ENCODE results near the gene AFF3. TPM values are rescaled to one million over a fixed set of nuclear protein-coding genes. Genes with fewer than 3 reads are reported as not detected.

Gene AFF3
- total and polyA plus RNA-seq, 4 donors: 4.2 to 90.9 (median 14.6) TPM

DNA sequence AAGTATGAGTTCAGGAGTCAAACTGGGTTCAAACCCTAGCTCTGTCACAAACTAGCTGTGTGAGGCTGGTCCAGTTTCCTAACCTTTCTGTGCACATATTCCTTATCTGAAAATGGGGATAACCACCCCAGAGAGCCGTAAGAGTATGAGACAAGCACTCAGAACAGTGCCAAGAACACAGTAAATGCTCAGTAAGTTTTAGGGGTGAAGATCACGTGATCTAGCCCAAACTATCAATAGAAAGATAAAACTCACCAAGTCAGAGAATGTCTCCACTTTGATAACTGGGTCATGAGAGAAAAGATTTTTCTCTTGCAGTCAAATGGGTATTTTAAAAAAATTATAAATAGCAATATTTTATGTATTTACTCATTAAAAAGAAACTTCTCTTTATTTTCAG lies 433.2 kb downstream of the AFF3 start:
- DNase-seq: no peak
- Histone ChIP-seq H3K36me3 (ENCODE audit: control insufficient read depth in 4 of 4, insufficient read depth in 4 of 4, low read length in 4 of 4) (peaks cover 0 to 3% (median 0%) of the 10 kb centered on the region in 4 donors), H3K27me3 (ENCODE audit: control insufficient read depth in 3 of 3, insufficient read depth in 3 of 3, low read length in 2 of 3) (no peaks in the 10 kb centered on the region), H3K4me1 (ENCODE audit: control insufficient read depth in 5 of 5, insufficient read depth in 5 of 5, low read length in 5 of 5) (peaks cover 0 to 40% (median 20%) of the 10 kb centered on the region in 5 donors), H3K27ac (ENCODE audit: low read depth in 1 of 2, low read length in 1 of 2) (peak overlapping the region in 1 of 2 donors; percentile 24), H3K9me3 (ENCODE audit: control insufficient read depth in 4 of 4, insufficient read depth in 3 of 4, low read length in 3 of 4) (peaks cover 0 to 3% (median 0%) of the 10 kb centered on the region in 4 donors), H3K9ac (ENCODE audit: insufficient read depth in 1 of 2, low read length in 2 of 2) (no peak overlapping the region), H3K4me3 (no peak overlapping the region)
- TF ChIP-seq, protein P1, sequence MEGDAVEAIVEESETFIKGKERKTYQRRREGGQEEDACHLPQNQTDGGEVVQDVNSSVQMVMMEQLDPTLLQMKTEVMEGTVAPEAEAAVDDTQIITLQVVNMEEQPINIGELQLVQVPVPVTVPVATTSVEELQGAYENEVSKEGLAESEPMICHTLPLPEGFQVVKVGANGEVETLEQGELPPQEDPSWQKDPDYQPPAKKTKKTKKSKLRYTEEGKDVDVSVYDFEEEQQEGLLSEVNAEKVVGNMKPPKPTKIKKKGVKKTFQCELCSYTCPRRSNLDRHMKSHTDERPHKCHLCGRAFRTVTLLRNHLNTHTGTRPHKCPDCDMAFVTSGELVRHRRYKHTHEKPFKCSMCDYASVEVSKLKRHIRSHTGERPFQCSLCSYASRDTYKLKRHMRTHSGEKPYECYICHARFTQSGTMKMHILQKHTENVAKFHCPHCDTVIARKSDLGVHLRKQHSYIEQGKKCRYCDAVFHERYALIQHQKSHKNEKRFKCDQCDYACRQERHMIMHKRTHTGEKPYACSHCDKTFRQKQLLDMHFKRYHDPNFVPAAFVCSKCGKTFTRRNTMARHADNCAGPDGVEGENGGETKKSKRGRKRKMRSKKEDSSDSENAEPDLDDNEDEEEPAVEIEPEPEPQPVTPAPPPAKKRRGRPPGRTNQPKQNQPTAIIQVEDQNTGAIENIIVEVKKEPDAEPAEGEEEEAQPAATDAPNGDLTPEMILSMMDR (IDR thresholded peaks at IDR 0.05; ENCODE audit: control extremely low read depth, extremely low read depth): no peak
- no peak for ATAC-seq (ENCODE audit: insufficient read depth, low FRiP score)
- WGBS, 2 donors: 93% methylated on average over 2 of the region's 2 CpGs

DNA sequence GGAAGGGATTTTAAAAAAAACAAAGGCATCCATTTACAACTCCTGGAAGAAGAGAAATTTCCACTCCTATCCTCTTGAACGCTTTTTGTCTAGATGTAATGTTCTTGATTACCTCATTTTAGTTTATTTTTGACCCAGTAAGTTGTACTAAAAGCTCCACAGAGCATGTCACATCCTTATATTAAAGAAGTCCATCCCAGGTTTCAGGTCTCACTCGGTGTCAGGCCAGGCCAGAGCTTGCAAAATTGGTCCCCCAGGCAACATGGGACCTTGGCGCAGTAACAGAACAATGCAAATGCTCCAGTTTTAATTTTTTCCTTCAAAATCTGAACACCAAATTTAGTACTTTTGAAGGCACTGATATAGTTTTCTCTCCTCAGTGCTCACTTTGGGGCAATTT lies 434.2 kb downstream of the AFF3 start:
- WGBS, 2 donors: 79 to 89% methylated on average over 3 of the region's 3 CpGs
- Histone ChIP-seq H3K9ac (ENCODE audit: insufficient read depth in 1 of 2, low read length in 2 of 2) (no peak overlapping the region), H3K4me1 (ENCODE audit: control insufficient read depth in 5 of 5, insufficient read depth in 5 of 5, low read length in 5 of 5) (peaks cover 0 to 36% (median 20%) of the 10 kb centered on the region in 5 donors), H3K9me3 (ENCODE audit: control insufficient read depth in 4 of 4, insufficient read depth in 3 of 4, low read length in 3 of 4) (peaks cover 0 to 3% (median 0%) of the 10 kb centered on the region in 4 donors), H3K36me3 (ENCODE audit: control insufficient read depth in 4 of 4, insufficient read depth in 4 of 4, low read length in 4 of 4) (peaks cover 0 to 3% (median 0%) of the 10 kb centered on the region in 4 donors), H3K4me3 (no peak overlapping the region), H3K27ac (ENCODE audit: low read depth in 1 of 2, low read length in 1 of 2) (peak overlapping the region in 1 of 2 donors; percentile 4), H3K27me3 (ENCODE audit: control insufficient read depth in 3 of 3, insufficient read depth in 3 of 3, low read length in 2 of 3) (no peaks in the 10 kb centered on the region)
- DNase-seq (peak in 1 of 3 donors; percentile 37), ATAC-seq (ENCODE audit: insufficient read depth, low FRiP score) (no peak)
- TF ChIP-seq, protein P1 (IDR thresholded peaks at IDR 0.05; ENCODE audit: control extremely low read depth, extremely low read depth): no peak

DNA sequence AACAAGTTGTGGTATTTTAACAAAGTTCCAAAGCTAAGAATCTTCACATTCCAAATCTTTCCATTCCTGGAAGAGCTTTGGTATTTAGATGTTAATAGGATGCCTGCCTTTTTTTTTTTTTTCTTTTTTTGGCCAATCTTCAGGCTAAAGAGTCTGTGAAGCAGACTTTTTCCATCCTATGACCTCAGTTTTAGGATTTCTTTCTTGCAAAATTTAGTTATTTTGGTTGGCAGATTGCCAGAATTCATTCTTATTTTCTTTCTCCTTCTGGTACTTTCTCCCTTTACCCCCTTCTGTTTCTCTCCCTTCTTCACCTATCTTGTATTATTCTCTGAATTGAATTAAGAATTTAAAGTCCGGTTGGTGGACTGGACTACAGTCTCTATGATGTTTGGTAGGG lies 434.8 kb downstream of the AFF3 start:
- Histone ChIP-seq H3K36me3 (ENCODE audit: control insufficient read depth in 4 of 4, insufficient read depth in 4 of 4, low read length in 4 of 4) (peaks cover 0 to 3% (median 0%) of the 10 kb centered on the region in 4 donors), H3K9me3 (ENCODE audit: control insufficient read depth in 4 of 4, insufficient read depth in 3 of 4, low read length in 3 of 4) (no peaks in the 10 kb centered on the region), H3K4me3 (no peak overlapping the region), H3K4me1 (ENCODE audit: control insufficient read depth in 5 of 5, insufficient read depth in 5 of 5, low read length in 5 of 5) (peaks cover 0 to 36% (median 20%) of the 10 kb centered on the region in 5 donors), H3K27me3 (ENCODE audit: control insufficient read depth in 3 of 3, insufficient read depth in 3 of 3, low read length in 2 of 3) (no peaks in the 10 kb centered on the region), H3K27ac (ENCODE audit: low read depth in 1 of 2, low read length in 1 of 2) (peak overlapping the region in 1 of 2 donors; percentile 36), H3K9ac (ENCODE audit: insufficient read depth in 1 of 2, low read length in 2 of 2) (no peak overlapping the region)
- DNase-seq: peak in 2 of 3 donors; percentile 74 to 77
- TF ChIP-seq, protein P1 (IDR thresholded peaks at IDR 0.05; ENCODE audit: control extremely low read depth, extremely low read depth): no peak
- ATAC-seq (ENCODE audit: insufficient read depth, low FRiP score): no peak
- 88 to 95% methylated on average over 1 of the region's 1 CpG for WGBS, 2 donors

DNA sequence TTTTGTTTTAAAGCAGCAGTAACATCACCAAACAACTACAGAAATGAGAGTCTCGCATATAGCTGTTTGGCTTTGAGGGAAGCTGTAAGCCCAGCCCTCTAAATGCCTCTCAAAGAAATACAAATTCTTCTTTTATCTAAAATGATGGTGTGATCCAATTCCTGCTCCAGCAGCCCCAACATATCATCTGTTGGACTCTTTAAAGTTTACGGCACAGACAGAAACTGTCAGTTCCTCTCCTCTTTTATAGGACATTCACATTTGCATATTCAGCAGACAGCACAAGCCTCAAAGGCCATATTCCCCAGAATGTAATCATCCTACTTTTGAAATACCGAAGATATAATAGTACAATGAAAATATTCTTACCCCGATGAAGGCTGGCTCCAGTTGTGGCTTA lies 435.7 kb downstream of the AFF3 start:
- peaks cover 0 to 36% (median 20%) of the 10 kb centered on the region in 5 donors for H3K4me1 ChIP-seq (ENCODE audit: control insufficient read depth in 5 of 5, insufficient read depth in 5 of 5, low read length in 5 of 5)
- H3K27me3 ChIP-seq (ENCODE audit: control insufficient read depth in 3 of 3, insufficient read depth in 3 of 3, low read length in 2 of 3): no peaks in the 10 kb centered on the region
- peak overlapping the region in 1 of 2 donors; percentile 26 for H3K27ac ChIP-seq (ENCODE audit: low read depth in 1 of 2, low read length in 1 of 2)
- H3K36me3 ChIP-seq (ENCODE audit: control insufficient read depth in 4 of 4, insufficient read depth in 4 of 4, low read length in 4 of 4): peaks cover 0 to 3% (median 0%) of the 10 kb centered on the region in 4 donors
- peak; percentile 74 to 95 (median 94) for DNase-seq
- H3K9me3 ChIP-seq (ENCODE audit: control insufficient read depth in 4 of 4, insufficient read depth in 3 of 4, low read length in 3 of 4): no peaks in the 10 kb centered on the region
- H3K4me3 ChIP-seq: no peak overlapping the region
- no peak for ATAC-seq (ENCODE audit: insufficient read depth, low FRiP score)
- no peak overlapping the region for H3K9ac ChIP-seq (ENCODE audit: insufficient read depth in 1 of 2, low read length in 2 of 2)
- 79 to 85% methylated on average over 4 of the region's 4 CpGs for WGBS, 2 donors
- TF ChIP-seq, protein P1 (IDR thresholded peaks at IDR 0.05; ENCODE audit: control extremely low read depth, extremely low read depth): no peak

All from lung (tissue), 12 donors.